Measurements from ENCODE around the gene CD28.

GRCh38 chr2:203759690-203760365 lies 53.4 kb downstream of the CD28 start:
- no peak for TF ChIP-seq POLR2AphosphoS5 (IDR thresholded peaks at IDR 0.05)
- TF ChIP-seq, protein P1, sequence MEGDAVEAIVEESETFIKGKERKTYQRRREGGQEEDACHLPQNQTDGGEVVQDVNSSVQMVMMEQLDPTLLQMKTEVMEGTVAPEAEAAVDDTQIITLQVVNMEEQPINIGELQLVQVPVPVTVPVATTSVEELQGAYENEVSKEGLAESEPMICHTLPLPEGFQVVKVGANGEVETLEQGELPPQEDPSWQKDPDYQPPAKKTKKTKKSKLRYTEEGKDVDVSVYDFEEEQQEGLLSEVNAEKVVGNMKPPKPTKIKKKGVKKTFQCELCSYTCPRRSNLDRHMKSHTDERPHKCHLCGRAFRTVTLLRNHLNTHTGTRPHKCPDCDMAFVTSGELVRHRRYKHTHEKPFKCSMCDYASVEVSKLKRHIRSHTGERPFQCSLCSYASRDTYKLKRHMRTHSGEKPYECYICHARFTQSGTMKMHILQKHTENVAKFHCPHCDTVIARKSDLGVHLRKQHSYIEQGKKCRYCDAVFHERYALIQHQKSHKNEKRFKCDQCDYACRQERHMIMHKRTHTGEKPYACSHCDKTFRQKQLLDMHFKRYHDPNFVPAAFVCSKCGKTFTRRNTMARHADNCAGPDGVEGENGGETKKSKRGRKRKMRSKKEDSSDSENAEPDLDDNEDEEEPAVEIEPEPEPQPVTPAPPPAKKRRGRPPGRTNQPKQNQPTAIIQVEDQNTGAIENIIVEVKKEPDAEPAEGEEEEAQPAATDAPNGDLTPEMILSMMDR (IDR thresholded peaks at IDR 0.05): no peak
